GM21825 (cell line): ENCODE data around the gene ZNF609.
"Not testable (repeated sequence)": the region's sequence is repeated elsewhere in the genome, so short reads cannot be mapped to it uniquely, and the experiment has no call there.

Experiments
- ATAC-seq: cut with Tn5 transposase; IDR thresholded peaks from one replicate; pipeline ENCODE4 v1.9.1; 2021; ENCODE audit warnings: mild to moderate bottlenecking, moderate library complexity; ENCODE audit not compliant: unreplicated experiment

The ZNF609 gene

DNA sequence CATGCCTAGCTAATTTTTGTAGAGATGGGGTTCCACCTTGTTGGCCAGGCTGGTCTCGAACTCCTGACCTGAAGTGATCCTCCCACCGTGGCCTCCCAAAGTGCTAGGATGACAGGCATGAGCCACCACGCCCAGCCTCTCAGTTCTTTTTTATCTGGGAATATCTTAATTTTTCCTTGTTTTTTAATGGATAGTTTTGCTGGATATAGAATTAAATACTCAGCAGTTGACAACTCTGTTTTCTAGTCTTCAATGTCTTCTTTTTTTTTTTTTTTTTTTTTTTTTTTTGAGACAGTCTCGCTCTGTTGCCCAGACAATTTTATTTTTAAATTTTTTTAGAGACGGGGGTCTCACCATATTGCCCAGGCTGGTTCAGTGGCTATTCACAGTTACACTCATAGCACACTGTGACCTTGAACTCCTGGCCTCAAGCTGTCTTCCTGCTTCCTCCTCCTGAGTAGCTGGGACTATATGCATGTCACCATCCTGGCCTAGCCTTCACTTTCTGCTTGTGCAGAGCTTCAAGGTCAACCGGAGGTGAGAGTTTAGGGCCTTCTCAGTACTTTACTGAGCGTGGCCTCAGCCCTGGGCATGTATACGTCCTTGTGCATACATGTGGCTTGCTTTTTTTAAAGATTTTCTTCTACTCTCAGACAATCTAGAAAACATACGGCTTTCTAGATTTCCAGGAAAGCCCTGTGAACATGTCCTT, 120.5 kb downstream of the ZNF609 start:
- no peak for ATAC-seq

DNA sequence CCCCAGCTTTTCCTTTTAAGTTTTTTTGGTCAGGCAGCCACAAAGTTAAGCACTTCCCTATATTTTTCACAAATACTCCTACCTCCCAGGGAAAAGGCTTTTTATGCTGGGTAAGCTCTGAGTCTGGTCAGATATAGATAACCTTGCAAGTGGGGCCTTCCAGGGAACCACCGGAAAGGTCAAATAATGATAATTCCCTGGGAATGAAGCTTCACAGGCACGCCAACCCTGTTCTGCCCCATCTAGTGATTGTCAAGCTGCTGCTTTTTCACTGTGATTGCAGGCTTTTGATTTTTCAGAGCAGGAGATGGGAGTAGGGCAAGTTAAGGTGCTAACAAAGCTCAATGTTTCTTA, 121.0 kb downstream of the ZNF609 start:
- ATAC-seq = no peak

- ATAC-seq = no peak
These were observed 121.8 kb downstream of the ZNF609 start for GRCh38 chr15:64582202-64582601.

DNA sequence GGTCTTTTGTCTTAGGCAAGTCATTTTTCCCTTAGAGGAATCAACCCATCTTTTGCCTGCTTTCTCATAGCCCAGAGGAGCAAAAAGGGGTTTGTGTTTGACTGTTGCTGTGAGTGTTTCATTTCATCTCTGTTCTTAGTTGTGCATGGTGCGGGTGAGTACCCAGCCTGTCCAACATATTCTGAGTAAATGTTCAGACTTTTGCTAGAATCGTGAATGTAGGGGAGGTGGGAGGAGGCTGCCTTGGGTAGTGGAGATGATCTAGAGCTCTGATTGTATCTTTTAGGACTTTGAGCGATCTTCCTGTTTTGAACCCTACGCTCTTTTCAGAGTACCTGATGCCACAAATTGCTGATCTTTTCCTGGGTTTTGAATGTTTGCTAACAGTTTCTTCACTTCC, 123.1 kb downstream of the ZNF609 start:
- ATAC-seq = no peak

DNA sequence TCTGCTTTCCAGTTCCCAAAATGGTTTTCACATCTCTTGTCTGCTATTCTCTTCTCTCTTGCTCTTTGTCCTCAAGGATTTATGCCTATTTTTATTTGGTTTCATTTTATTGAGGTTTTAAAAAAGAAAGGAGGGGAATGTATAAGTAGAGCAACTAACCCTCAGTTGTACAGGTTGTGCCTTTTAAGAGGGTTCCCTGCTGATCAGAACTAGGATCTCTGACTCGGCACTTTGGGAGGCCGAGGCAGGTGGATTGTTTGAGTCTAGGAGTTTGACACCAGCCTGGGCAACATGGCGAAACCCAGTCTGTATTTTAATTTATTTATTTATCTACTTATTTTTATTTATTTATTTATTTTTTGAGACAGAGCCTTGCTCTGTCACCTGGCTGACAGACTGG, 123.6 kb downstream of the ZNF609 start:
- no peak for ATAC-seq

DNA sequence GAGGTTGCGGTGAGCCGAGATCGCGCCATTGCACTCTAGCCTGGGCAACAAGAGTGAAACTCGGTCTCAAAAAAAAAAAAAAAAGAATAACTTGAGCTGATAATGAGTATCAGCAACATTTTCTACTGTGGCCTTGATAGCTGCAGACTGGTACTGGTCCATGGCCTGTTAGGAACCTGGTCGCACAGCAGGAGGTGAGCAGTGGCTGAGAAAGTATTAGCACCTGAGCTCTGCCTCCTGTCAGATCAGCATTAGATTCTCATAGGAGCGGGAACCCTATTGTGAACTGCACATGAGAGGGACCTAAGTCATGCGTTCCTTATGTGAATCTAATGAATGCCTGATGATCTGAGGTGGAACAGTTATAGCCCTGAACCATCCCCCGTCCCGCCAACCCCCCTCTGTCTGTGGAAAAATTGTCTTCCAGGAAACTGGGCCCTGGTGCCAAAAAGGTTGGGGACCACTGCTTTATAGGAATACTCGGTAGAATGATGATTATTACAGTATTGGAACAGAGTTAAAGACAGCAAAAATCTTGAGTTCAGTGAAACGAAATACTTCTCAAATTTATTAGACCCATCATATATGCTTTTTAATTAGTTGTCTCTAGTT, 126.0 kb downstream of the ZNF609 start:
- ATAC-seq = no peak

- ATAC-seq = no peak
These were observed 126.6 kb downstream of the ZNF609 start for GRCh38 chr15:64586984-64587383.

DNA sequence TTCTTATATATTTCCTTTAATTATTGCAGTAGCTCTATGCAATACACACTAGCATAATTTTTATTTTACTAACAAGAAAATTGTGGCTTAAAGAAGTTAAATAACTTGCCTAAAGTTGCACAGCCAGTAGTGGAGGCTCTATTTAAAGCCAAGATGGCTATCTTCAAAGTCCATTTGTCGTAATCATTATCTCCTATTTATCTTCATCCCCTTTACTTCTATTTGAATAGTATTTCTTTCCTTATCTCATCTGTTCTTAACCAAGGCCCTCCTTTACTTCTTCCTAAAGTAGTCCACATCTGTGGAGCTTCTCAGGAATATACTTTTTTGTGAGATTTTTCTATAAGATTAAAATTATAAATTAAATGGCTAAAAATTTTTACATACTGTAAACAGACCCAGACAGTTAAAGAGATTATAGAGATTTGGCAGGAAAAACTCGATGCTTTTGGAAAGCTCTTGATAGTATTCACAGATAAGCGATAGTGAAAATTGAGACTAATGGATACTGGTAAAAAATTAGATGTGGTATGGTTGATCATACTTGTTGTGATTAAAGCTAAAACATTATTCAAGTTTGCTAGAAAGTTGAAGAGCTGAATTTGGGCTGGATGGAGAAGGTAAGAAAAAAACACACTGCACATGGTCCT, 129.2 kb downstream of the ZNF609 start:
- ATAC-seq = no peak

DNA sequence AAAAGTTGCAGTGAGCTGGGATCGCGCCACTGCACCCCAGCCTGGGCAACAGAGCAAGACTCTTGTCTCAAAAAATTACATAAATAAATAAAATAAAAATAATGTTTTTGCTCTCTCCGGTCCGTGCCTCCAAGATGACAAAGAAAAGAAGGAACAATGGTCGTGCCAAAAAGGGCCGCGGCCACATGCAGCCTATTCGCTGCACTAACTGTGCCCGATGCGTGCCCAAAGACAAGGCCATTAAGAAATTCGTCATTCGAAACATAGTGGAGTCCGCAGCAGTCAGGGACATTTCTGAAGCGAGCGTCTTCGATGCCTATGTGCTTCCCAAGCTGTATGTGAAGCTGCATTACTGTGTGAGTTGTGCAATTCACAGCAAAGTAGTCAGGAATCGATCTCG, 132.5 kb downstream of the ZNF609 start:
- not testable (repeated sequence) for ATAC-seq

- peak; percentile 42 for ATAC-seq
These were observed 136.5 kb downstream of the ZNF609 start for GRCh38 chr15:64596701-64597476.

DNA sequence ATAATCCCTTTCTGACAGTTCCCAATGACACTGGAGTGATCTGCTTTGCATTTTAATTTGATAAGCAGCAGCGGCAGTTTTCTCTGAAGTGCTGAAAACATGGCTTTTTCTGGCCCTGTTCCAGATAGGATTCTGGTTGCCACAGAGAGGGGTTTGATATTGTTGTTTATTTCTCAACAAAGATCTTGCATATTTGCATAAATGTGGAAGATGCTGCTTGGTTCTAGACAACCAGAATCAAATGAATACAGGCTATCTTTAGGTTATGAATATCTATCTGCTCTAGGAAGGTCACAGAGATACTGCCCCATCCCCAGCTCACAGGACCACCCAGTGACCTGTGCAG, 137.1 kb downstream of the ZNF609 start:
- no peak for ATAC-seq

DNA sequence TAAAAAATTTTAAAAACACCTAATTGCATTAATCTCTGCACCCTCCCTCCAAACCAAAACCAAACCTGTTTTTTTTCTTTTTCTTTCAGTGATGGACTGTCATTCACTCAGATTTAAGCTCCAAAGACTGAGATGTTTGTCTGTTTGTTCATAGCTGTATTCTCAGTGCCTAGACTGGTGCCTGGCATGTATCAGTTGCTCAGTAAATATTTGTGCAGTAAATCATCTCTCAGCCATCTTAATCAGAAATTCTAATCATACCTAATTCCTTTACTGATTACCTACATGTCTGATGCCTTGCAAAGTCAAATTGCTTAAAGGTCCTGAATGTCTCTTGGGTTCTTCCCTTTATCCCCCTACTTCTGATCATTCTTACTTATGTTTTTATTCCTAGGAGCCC, 138.8 kb downstream of the ZNF609 start:
- no peak for ATAC-seq

DNA sequence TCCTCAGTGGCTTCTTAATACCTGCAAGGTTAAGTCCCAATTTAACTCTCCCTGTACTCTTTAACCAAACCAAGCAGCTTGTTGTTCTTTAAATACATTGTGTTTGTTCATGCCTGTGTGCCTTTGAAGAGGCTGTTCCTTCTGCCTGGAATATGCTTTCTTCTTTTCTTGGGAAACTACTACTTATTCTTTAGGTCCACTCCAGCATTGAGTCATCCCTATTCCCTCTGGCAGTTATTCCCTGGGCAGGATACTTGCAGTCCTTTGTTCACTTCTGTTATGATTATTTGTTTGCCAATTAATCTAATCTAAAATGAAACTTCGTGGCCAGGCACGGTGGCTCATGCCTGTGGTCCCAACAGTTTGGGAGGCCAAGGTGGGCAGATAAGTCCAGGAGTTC, 139.3 kb downstream of the ZNF609 start:
- no peak for ATAC-seq

DNA sequence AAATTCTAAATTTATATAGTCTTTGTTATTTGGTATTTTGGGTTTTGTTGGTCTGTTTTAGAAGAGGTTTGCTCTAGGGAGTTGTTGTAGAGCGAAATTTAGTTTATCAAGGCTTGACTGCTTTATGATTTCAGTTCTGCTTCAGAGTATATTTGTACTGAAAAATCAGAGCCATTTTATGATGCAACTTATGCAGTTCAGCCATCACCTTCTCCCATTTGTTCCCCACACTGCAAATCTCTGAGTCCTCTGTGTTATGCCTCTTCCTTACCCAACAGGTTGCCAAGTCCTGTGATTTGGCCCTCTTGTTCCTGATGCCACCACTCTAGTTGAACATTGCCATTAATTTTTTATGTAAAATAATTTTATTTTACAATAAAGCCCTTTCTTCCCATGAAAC, 140.4 kb downstream of the ZNF609 start:
- ATAC-seq = no peak

GRCh38 chr15:64604319-64604718, 143.9 kb downstream of the ZNF609 start:
- ATAC-seq = no peak

GRCh38 chr15:64607416-64607815, 147.0 kb downstream of the ZNF609 start:
- not testable (repeated sequence) for ATAC-seq

- no peak for ATAC-seq
These were observed 150.0 kb downstream of the ZNF609 start for GRCh38 chr15:64610257-64610919.

- ATAC-seq = no peak
These were observed 150.8 kb downstream of the ZNF609 start for GRCh38 chr15:64611085-64611725.

GRCh38 chr15:64614519-64614918, 154.1 kb downstream of the ZNF609 start:
- no peak for ATAC-seq

DNA sequence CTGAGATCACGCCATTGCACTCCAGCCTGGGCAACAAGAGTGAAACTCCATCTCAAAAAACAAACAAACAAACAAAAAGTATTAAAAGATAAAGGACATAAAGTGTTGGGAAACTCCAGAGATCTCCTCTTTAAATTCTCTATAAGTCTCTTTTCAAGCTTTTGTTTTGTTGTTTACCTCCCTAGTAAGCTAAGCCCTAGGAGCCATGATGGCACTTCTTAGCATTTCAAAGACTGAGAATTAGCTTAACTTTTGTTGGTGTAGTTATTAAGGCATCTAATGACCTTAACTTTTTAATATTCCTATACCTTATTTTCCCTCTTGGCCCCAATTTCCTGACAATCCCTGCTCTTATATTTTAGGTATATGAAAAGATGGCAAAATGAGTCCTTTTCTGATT, 157.3 kb downstream of the ZNF609 start:
- no peak for ATAC-seq

GRCh38 chr15:64618138-64618537, 157.8 kb downstream of the ZNF609 start:
- ATAC-seq = no peak
